NCI-H1417 (cell line): Measurements from ENCODE around the gene SLC30A5.
A peak's percentile ranks its signal among the peaks of the same experiment; 100 is the strongest.
"Not testable (repeated sequence)": the region's sequence is repeated elsewhere in the genome, so short reads cannot be mapped to it uniquely, and the experiment has no call there.

Experiments used
- DNase-seq, 3 experiments: peaks; one replicate each; lab custom pipeline; 2025; lab: John Stamatoyannopoulos, UW

SLC30A5 gene

GRCh38 chr5:69093771-69094482 is at the start of gene SLC30A5:
Gene SLC30A5 (plus strand): TSS chr5:69094014. CDS start chr5:69094256, 242 bp downstream.
- peak; percentile 94 to 100 (median 98) for DNase-seq

- DNase-seq, result not testable (repeated sequence)
Observed at GRCh38 chr5:69045213-69045612, 48.6 kb upstream of the SLC30A5 start.

GRCh38 chr5:69046375-69046957 is 47.3 kb upstream of the SLC30A5 start:
- DNase-seq, result peak in 2 of 3 experiments; percentile 5 to 25

DNA sequence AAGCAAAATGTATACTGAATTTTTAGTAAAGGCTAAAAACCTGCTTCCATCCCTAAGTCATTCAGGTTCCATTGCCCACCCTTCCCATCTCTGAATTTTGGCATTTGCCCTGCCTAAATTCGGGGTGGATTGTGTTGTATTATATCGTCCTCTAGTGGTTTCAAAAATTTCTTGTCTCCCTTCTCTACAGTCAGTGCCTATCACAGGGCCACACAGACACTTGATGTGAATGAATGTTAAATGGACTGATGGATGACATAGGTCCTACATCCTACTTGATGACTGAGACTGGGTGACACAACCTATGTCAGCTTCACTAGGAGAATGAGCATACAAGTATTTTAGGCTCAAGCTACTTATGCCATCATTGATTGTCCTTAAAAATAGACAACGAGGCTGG is 45.6 kb upstream of the SLC30A5 start:
- DNase-seq, result peak in 1 of 3 experiments; percentile 1

GRCh38 chr5:69049151-69049550 is 44.7 kb upstream of the SLC30A5 start:
- DNase-seq, result peak in 1 of 3 experiments; percentile 6

- DNase-seq, result no peak
Observed at GRCh38 chr5:69049796-69050195, 44.0 kb upstream of the SLC30A5 start.

DNA sequence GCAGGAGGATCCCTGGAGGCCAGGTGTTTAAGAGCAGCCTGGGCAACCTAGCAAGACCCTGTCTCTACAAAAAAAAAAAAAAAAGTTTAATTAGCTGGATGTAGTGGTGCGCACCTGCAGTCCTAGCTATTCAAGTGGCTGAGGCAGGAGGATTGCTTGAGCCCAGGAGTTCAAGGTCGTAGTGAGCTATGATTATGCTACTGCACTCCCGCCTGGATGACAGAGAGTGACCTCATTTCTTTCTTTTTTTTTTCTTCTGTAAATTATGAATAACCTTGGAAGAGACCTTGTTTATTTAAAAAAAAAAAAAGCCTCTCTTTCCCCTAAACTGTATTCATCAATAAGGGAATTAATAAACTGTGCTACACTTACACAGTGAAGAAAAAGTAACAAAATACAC is 43.6 kb upstream of the SLC30A5 start:
- no peak for DNase-seq

DNA sequence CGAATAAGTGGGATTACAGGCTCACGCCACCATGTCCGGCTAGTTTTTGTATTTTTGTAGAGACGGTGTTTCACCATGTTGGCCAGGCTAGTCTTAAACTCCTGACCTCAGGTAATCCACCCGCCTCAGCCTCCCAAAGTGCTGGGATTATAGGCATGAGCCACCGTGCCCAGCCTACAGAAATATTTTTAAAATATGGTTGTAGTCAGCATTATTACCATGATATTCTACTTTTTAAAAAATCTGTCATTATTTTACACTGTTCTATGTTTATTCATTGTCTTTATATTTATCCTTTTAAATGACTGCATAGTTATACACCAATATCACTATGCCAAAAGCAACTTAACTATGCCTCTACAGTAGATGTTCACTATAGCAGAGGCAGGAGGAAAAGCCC is 41.6 kb upstream of the SLC30A5 start:
- no peak for DNase-seq

DNA sequence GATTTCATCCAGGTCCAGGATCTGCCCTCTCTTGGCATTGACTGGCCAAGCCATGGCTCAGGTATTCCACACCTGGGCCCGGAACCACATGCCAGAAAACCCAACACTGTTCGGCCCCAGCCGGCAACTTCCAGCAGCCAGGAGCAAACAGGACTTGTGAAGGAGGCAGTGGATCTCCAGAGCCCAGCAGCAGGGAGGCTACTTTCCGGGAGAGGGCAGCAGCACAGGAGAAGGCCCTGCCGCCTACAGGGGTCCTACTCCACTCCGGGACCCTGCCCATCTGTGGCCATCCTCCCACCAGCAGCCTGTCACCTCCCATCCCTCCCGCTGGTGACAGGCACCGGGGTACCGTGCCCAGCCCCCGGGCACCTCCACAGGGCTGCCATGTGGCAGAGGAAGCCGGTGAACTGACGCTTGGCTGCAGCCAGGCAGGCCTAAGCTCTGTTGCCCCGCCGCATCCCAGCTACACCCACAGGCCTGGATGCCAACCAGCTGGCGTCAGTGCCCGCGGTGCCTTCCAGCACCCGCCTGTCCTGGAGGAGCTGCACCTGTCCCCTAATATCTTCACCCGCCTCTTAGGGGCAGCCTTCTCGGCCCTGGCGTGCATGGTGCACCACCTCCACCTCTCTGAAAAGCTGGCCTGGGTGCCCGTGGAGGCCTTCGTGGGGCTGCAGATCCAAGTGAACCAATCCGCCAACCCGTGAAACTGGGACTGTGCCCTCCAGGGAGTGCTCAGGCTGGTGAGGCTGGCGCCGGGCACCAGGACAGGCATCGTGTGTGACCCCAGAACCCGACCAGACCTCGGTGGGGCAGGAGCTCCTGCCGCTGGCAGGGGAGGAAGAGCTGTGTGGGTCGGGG is 18.9 kb upstream of the SLC30A5 start:
- no peak for DNase-seq

DNA sequence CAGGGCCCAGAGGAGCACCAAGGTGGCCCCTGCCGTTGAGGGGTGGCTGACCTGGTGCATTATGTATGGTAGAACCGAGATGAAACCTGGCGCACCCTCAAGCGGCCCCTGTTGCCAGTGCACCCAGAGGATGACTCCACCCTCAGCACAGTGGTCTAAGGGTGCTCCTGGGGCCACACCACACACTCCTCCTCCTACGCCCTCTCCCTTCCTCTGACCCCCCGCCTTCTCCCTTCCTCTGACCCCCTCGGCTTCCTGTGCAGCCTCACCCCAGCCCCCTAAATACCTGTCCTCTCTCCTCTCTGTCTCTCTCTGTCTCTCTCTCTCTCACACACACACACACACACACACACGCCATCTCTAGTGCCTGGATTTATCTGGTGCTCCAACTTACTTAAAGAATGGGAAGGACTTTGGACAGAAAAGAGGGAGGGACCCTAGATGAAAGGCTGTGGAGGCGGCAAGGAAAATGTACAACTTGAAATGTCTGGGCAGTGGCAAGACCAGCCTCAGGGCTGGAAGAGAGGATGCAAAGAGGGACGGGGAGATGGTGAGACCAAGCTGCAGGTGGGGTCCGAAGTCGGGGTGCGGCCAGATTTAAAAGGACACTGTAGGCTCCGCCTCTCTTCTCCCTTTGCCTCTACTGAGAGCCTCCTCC is 18.2 kb upstream of the SLC30A5 start:
- no peak for DNase-seq

GRCh38 chr5:69078921-69079540 is 14.8 kb upstream of the SLC30A5 start:
- DNase-seq, result no peak

- no peak for DNase-seq
Observed at GRCh38 chr5:69079556-69079955, 14.3 kb upstream of the SLC30A5 start.

GRCh38 chr5:69083412-69083811 is 10.4 kb upstream of the SLC30A5 start:
- DNase-seq, result peak; percentile 12 to 38 (median 29)

- DNase-seq, result no peak
Observed at GRCh38 chr5:69084195-69084594, 9.6 kb upstream of the SLC30A5 start.

GRCh38 chr5:69084903-69085302 is 8.9 kb upstream of the SLC30A5 start:
- no peak for DNase-seq

GRCh38 chr5:69086206-69086605 is 7.6 kb upstream of the SLC30A5 start:
- no peak for DNase-seq

DNA sequence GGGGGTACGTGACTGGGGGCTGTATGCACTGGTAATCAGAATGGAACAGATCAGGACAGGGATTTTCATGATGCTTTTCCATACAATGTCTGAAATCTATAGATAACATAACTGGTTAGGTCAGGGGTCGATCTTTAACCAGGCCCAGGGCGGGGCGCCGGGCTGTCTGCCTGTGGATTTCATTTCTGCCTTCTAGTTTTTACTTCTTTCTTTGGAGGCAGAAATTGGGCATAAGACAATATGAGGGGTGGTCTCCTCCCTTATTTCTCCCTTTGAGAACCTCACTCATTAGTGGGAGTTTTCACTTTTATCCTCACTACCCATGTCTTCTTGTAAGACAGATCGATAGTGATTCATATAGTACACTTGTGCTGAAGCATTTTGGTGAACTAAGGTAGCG is 5.8 kb upstream of the SLC30A5 start:
- not testable (repeated sequence) for DNase-seq

DNA sequence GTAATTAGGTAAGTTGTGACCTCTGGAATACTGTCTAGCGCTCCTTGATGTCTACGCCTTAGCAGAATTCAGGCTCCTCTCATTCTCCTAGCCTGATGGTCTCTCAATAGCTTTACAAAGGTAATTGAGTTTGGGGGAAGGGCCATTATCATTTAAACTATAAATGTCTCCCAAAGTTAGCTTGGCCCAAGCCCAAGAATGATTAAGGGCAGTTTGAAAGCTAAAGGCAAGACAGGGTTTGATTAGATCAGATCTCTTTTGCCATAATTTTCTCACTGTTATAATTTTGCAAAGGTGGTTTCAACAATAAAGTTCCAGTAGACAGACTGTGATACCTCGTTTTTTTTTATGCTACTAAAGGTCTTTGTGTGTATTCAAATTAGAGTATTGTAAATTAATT is 3.7 kb upstream of the SLC30A5 start:
- no peak for DNase-seq

DNA sequence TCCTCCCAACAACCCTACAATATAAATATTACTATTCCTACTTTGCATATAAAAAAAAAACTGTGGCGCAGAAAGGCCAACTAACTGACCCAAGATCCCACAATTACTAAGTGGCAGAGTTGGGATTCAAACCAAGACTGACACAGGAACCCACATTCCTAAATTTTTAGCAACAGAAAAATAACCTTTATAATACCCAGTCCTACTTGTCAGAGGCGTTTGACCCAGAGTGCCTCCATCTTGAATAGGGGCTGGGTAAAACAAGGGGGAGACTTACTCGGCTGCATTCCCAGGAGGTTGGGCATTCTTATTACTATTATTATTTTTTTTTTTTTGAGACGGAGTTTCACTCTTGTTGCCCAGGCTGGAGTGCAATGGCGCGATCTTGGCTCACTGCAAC is 2.0 kb upstream of the SLC30A5 start:
- no peak for DNase-seq

- no peak for DNase-seq
Observed at GRCh38 chr5:69092969-69093368, 845 bp upstream of the SLC30A5 start.

- DNase-seq, result no peak
Observed at GRCh38 chr5:69099302-69099701, 5.5 kb downstream of the SLC30A5 start.

DNA sequence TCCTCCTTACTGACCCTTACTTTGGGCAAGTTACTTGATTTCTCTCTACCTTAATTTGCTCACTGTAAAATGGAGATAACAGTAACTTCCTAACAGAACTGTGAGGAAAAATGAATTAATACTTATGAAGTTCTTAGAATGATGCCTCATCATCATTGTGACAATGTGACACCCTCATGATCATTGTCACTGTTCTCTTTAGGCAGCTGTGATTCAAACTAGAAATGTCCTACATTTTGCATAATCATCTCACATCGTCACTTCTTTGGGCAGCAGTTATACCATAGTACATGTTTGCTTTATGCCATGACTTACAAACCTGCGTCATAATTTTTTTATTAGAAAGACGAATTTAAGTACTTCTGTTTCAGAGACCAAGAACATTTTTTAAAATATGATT is 9.7 kb downstream of the SLC30A5 start:
- DNase-seq, result no peak
